Right lobe of liver (tissue), 4 donors: ENCODE data around the gene ATP13A3.

Source experiments
- POLR2A ChIP-seq: fragments of 450-650 bp; IDR thresholded peaks from one replicate; pipeline ENCODE4 v1.6.1; 2017; ENCODE audit warnings: antibody characterized with exemption, mild to moderate bottlenecking
- TF ChIP-seq, protein P1 (sequence below), 4 donors: fragments of 200-600 bp in 3 of 4; fragments of 450-650 bp in 1 of 4; IDR thresholded peaks; one replicate each; pipeline versions ENCODE4 v1.5.1 to v1.8.0; 2016 to 2022; ENCODE audit warnings: antibody characterized with exemption in 4 of 4, mild to moderate bottlenecking in 2 of 4
- donor health status: DM: no; HTN: no; CAD: no.
- donor health status: DM: no; HTN: no; CAD: no.
- donor health status: DM: no; HTN: yes; CAD: no.

DNA sequence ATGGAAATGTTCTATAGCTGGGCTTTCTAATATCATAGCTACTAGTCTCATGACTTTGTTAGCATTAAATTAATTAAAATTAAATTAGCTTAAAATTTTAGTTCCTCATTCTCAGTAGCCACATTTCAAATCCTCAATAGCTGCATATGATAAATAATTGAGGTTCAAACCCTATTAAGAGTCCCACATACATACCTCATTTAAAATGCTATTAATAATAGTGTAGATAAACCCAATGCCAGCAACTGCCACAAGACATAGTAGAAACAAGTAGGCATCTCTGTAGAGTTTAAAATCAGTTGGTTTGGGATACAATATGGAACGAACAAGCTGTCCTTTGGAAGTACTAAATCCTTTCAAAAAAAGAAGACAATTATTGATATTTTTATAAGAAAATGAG is 39.1 kb downstream of the ATP13A3 start:
- no peak for TF ChIP-seq POLR2A
- TF ChIP-seq, protein P1, sequence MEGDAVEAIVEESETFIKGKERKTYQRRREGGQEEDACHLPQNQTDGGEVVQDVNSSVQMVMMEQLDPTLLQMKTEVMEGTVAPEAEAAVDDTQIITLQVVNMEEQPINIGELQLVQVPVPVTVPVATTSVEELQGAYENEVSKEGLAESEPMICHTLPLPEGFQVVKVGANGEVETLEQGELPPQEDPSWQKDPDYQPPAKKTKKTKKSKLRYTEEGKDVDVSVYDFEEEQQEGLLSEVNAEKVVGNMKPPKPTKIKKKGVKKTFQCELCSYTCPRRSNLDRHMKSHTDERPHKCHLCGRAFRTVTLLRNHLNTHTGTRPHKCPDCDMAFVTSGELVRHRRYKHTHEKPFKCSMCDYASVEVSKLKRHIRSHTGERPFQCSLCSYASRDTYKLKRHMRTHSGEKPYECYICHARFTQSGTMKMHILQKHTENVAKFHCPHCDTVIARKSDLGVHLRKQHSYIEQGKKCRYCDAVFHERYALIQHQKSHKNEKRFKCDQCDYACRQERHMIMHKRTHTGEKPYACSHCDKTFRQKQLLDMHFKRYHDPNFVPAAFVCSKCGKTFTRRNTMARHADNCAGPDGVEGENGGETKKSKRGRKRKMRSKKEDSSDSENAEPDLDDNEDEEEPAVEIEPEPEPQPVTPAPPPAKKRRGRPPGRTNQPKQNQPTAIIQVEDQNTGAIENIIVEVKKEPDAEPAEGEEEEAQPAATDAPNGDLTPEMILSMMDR (IDR thresholded peaks at IDR 0.05) = no peak
